HepG2 (cell line): Measurements from ENCODE around the gene EPB41L5. TPM values are rescaled to one million over a fixed set of nuclear protein-coding genes. Genes with fewer than 3 reads are reported as not detected.
A peak's percentile ranks its signal among the peaks of the same experiment; 100 is the strongest.

Experiments used
- ARID2 ChIP-seq: sonication (generic); formaldehyde crosslinking; IDR thresholded peaks from 2 replicates; pipeline ENCODE4 v1.8.1; 2022; ENCODE audit warnings: mild to moderate bottlenecking, missing genetic modification reagents, borderline replicate concordance
- ARID4A ChIP-seq: sonication (generic); formaldehyde crosslinking; IDR thresholded peaks from 2 replicates; pipeline ENCODE4 v1.5.0; 2020; ENCODE audit warnings: mild to moderate bottlenecking, missing genetic modification reagents, borderline replicate concordance
- CEBPZ ChIP-seq: IDR thresholded peaks from 2 replicates; pipeline ENCODE4 v1.6.1; 2012; ENCODE audit warnings: low read length, improper control_type of control experiment
- ETV5 ChIP-seq: IDR thresholded peaks from 2 replicates; pipeline ENCODE4 v1.6.1; 2018; ENCODE audit warnings: missing biosample characterization, missing genetic modification reagents, inconsistent platforms, borderline replicate concordance
- MAFF ChIP-seq: IDR thresholded peaks from 2 replicates; pipeline ENCODE4 v1.6.1; 2011; ENCODE audit warnings: low read depth, low read length, improper control_type of control experiment
- MED8 ChIP-seq: sonication (generic); formaldehyde crosslinking; IDR thresholded peaks from 2 replicates; pipeline ENCODE4 v1.8.1; 2023; ENCODE audit warnings: mild to moderate bottlenecking, missing genetic modification reagents; ENCODE audit not compliant: insufficient replicate concordance
- NFE2L2 ChIP-seq: fragments of 150-350 bp; IDR thresholded peaks from 2 replicates; pipeline ENCODE4 v1.6.1; 2014; ENCODE audit warnings: low read length
- SIX4 ChIP-seq: sonication (generic); formaldehyde crosslinking; IDR thresholded peaks from 2 replicates; pipeline ENCODE4 v1.4.0; 2020; ENCODE audit warnings: missing genetic modification reagents
- YEATS4 ChIP-seq: sonication (generic); formaldehyde crosslinking; IDR thresholded peaks from 2 replicates; pipeline ENCODE4 v1.4.0; 2020; ENCODE audit warnings: missing genetic modification reagents, borderline replicate concordance
- ZFAT ChIP-seq: sonication (generic); formaldehyde crosslinking; conservative IDR thresholded peaks from 2 replicates; pipeline ENCODE4 v1.8.1; 2023; ENCODE audit warnings: missing genetic modification reagents, inconsistent platforms
- ZNF367 ChIP-seq: sonication (generic); formaldehyde crosslinking; IDR thresholded peaks from 2 replicates; pipeline ENCODE4 v1.4.0; 2020; ENCODE audit warnings: missing genetic modification reagents, borderline replicate concordance
- ZNF451 ChIP-seq: sonication (generic); formaldehyde crosslinking; IDR thresholded peaks from 2 replicates; pipeline ENCODE4 v1.5.0; 2020; ENCODE audit warnings: mild to moderate bottlenecking, missing genetic modification reagents
- ZNF616 ChIP-seq: sonication (generic); formaldehyde crosslinking; IDR thresholded peaks from 2 replicates; pipeline ENCODE4 v1.5.0; 2020; ENCODE audit warnings: low read depth, mild to moderate bottlenecking, missing genetic modification reagents
- ZNF792 ChIP-seq: IDR thresholded peaks from 2 replicates; pipeline ENCODE4 v1.6.1; 2016
- polyA plus RNA-seq, 8 experiments: library from polyadenylated mRNA; depleted of rRNA in 3 of 8; stranded (reverse) in 7 of 8; unstranded in 1 of 8; fragments of >200 nt; fragmentation: Illumina TruSeq in 4 of 8; extraction: Trizol in 4 of 8; gene quantifications; 2 replicates each; pipeline versions ENCODE4 v1.2.1 to v1.2.3, GENCODE V29; 2011 to 2016; ENCODE audit warnings: low read depth in 4 of 8, missing spikeins in 1 of 8, mixed read lengths in 1 of 8; ENCODE audit not compliant: insufficient read depth in 1 of 8
- total RNA-seq, 5 experiments: library from RNA; depleted of rRNA; stranded (reverse); fragments of >200 nt; fragmentation: Illumina TruSeq; extraction: Trizol; gene quantifications; 2 replicates each; pipeline ENCODE4 v1.2.3, GENCODE V29; 2016; ENCODE audit warnings: low read depth in 1 of 5
- TF ChIP-seq, protein P1 (sequence below): sonication (generic); formaldehyde crosslinking; IDR thresholded peaks from 2 replicates; pipeline ENCODE4 v1.5.0; 2020; ENCODE audit warnings: mild to moderate bottlenecking, missing genetic modification reagents, borderline replicate concordance

EPB41L5 gene
- total and polyA plus RNA-seq, 2 of the 13 experiments (the other 11 are each of a cell fraction or from before 2014, with no cell fraction given): 40.5 to 47.5 TPM

DNA sequence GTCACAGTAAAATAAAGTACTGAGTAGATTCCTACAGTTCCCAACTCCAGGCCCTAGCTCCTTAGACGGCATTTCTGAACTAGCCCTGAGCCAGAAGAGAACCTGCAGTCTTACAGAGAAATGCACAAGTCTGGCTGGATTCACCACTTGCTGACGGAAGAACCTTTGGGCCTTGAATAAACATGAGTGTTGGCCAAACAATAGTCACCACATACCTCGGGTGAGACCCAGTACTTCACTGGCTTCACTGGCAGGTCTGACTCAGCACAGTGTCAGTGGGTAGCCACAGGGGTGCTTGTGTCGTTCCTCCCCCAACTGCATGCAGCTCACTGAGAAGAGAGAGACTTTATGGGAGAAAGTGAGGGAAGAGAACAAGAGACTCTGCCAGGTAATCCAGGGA is 121.4 kb downstream of the EPB41L5 start (continued):
- TF ChIP-seq ARID4A (CRISPR knock-in tag): no peak
- no peak for TF ChIP-seq CEBPZ
- TF ChIP-seq NFE2L2: peak; percentile 45; the same call in 1 of the 2 replicates
- TF ChIP-seq ZFAT (CRISPR knock-in tag): no peak
- TF ChIP-seq ETV5 (CRISPR knock-in tag): no peak
- peak; percentile 58; the same call in 1 of the 2 replicates for TF ChIP-seq MAFF
- TF ChIP-seq YEATS4: no peak
- TF ChIP-seq ZNF451 (CRISPR knock-in tag): no peak
- TF ChIP-seq, protein P1, sequence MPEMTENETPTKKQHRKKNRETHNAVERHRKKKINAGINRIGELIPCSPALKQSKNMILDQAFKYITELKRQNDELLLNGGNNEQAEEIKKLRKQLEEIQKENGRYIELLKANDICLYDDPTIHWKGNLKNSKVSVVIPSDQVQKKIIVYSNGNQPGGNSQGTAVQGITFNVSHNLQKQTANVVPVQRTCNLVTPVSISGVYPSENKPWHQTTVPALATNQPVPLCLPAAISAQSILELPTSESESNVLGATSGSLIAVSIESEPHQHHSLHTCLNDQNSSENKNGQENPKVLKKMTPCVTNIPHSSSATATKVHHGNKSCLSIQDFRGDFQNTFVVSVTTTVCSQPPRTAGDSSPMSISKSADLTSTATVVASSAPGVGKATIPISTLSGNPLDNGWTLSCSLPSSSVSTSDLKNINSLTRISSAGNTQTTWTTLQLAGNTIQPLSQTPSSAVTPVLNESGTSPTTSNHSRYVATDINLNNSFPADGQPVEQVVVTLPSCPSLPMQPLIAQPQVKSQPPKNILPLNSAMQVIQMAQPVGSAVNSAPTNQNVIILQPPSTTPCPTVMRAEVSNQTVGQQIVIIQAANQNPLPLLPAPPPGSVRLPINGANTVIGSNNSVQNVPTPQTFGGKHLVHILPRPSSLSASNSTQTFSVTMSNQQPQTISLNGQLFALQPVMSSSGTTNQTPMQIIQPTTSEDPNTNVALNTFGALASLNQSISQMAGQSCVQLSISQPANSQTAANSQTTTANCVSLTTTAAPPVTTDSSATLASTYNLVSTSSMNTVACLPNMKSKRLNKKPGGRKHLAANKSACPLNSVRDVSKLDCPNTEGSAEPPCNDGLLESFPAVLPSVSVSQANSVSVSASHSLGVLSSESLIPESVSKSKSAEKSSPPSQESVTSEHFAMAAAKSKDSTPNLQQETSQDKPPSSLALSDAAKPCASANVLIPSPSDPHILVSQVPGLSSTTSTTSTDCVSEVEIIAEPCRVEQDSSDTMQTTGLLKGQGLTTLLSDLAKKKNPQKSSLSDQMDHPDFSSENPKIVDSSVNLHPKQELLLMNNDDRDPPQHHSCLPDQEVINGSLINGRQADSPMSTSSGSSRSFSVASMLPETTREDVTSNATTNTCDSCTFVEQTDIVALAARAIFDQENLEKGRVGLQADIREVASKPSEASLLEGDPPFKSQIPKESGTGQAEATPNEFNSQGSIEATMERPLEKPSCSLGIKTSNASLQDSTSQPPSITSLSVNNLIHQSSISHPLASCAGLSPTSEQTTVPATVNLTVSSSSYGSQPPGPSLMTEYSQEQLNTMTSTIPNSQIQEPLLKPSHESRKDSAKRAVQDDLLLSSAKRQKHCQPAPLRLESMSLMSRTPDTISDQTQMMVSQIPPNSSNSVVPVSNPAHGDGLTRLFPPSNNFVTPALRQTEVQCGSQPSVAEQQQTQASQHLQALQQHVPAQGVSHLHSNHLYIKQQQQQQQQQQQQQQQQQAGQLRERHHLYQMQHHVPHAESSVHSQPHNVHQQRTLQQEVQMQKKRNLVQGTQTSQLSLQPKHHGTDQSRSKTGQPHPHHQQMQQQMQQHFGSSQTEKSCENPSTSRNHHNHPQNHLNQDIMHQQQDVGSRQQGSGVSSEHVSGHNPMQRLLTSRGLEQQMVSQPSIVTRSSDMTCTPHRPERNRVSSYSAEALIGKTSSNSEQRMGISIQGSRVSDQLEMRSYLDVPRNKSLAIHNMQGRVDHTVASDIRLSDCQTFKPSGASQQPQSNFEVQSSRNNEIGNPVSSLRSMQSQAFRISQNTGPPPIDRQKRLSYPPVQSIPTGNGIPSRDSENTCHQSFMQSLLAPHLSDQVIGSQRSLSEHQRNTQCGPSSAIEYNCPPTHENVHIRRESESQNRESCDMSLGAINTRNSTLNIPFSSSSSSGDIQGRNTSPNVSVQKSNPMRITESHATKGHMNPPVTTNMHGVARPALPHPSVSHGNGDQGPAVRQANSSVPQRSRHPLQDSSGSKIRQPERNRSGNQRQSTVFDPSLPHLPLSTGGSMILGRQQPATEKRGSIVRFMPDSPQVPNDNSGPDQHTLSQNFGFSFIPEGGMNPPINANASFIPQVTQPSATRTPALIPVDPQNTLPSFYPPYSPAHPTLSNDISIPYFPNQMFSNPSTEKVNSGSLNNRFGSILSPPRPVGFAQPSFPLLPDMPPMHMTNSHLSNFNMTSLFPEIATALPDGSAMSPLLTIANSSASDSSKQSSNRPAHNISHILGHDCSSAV (CRISPR knock-in tag): no peak
- TF ChIP-seq ARID2 (CRISPR knock-in tag): no peak
- TF ChIP-seq ZNF367: no peak
- 0 out of 2 replicates have a peak, but pooled peaks have one; percentile 32 for TF ChIP-seq ZNF792 (CRISPR knock-in tag)
- no peak for TF ChIP-seq MED8 (CRISPR knock-in tag)
- no peak for TF ChIP-seq ZNF616 (CRISPR knock-in tag)
- no peak for TF ChIP-seq SIX4 (CRISPR knock-in tag)
